SK-N-SH (cell line): ENCODE results near the gene AHCYL2.

ENCODE experiments used
- CHD2 ChIP-seq: fragments of 150-350 bp; IDR thresholded peaks from 2 replicates; pipeline ENCODE4 v1.6.1; 2018; ENCODE audit warnings: low read length; ENCODE audit not compliant: partially characterized antibody
- EZH2phosphoT487 ChIP-seq: fragments of 200-600 bp; sonication (generic); IDR thresholded peaks from 2 replicates; pipeline ENCODE4 v1.6.1; 2017; ENCODE audit warnings: low read depth, mixed run types, mild to moderate bottlenecking, antibody characterized with exemption, moderate library complexity, borderline replicate concordance
- FOXM1 ChIP-seq: IDR thresholded peaks from 2 replicates; pipeline ENCODE4 v1.4.0; 2012; ENCODE audit warnings: low read depth, mild to moderate bottlenecking
- GABPA ChIP-seq: IDR thresholded peaks from 2 replicates; pipeline ENCODE4 v1.4.0; 2012; ENCODE audit warnings: low read depth, mild to moderate bottlenecking
- MXI1 ChIP-seq: IDR thresholded peaks from 2 replicates; pipeline ENCODE4 v1.6.1; 2012; ENCODE audit warnings: mild to moderate bottlenecking, low read depth, low read length, improper control_type of control experiment
- TAF1 ChIP-seq: IDR thresholded peaks from 2 replicates; pipeline ENCODE4 v1.6.1; 2012; ENCODE audit warnings: low read depth, mild to moderate bottlenecking, low read length, moderate library complexity, borderline replicate concordance
- YY1 ChIP-seq: IDR thresholded peaks from 2 replicates; pipeline ENCODE4 v1.4.0; 2012; ENCODE audit warnings: low read depth, mild to moderate bottlenecking
- TF ChIP-seq, protein P1 (sequence below): fragments of 200-600 bp; sonication (generic); IDR thresholded peaks from 2 replicates; pipeline ENCODE4 v1.6.1; 2017; ENCODE audit warnings: antibody characterized with exemption, mild to moderate bottlenecking, moderate library complexity
- TF ChIP-seq, protein P2 (sequence below): IDR thresholded peaks from 2 replicates; pipeline ENCODE4 v1.4.0; 2012; ENCODE audit warnings: low read depth, borderline replicate concordance

DNA sequence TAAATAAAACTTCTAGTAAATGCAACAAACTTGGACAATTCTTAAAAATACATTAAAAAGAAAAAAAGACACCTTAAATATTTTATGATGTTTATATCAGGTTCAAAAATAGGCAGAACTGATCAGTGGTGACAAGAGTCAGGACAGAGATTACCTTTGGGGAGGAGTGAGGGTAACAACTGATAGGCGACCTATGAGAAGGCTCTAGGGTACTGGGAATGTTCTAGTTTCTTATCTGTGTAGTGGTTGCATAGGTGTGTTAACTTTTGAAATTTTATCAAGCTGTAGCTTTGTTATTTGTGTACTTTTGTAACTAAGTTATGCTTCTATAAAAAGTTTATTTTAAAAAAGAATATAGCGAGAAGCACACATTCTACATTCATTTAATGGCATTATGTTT, 134.3 kb downstream of the AHCYL2 start:
- TF ChIP-seq EZH2phosphoT487 (no peak), TAF1 (no peak), YY1 (no peak), FOXM1 (no peak), GABPA (no peak), CHD2 (no peak), MXI1 (no peak)
- TF ChIP-seq, protein P1, sequence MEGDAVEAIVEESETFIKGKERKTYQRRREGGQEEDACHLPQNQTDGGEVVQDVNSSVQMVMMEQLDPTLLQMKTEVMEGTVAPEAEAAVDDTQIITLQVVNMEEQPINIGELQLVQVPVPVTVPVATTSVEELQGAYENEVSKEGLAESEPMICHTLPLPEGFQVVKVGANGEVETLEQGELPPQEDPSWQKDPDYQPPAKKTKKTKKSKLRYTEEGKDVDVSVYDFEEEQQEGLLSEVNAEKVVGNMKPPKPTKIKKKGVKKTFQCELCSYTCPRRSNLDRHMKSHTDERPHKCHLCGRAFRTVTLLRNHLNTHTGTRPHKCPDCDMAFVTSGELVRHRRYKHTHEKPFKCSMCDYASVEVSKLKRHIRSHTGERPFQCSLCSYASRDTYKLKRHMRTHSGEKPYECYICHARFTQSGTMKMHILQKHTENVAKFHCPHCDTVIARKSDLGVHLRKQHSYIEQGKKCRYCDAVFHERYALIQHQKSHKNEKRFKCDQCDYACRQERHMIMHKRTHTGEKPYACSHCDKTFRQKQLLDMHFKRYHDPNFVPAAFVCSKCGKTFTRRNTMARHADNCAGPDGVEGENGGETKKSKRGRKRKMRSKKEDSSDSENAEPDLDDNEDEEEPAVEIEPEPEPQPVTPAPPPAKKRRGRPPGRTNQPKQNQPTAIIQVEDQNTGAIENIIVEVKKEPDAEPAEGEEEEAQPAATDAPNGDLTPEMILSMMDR, result no peak
- TF ChIP-seq, protein P2, sequence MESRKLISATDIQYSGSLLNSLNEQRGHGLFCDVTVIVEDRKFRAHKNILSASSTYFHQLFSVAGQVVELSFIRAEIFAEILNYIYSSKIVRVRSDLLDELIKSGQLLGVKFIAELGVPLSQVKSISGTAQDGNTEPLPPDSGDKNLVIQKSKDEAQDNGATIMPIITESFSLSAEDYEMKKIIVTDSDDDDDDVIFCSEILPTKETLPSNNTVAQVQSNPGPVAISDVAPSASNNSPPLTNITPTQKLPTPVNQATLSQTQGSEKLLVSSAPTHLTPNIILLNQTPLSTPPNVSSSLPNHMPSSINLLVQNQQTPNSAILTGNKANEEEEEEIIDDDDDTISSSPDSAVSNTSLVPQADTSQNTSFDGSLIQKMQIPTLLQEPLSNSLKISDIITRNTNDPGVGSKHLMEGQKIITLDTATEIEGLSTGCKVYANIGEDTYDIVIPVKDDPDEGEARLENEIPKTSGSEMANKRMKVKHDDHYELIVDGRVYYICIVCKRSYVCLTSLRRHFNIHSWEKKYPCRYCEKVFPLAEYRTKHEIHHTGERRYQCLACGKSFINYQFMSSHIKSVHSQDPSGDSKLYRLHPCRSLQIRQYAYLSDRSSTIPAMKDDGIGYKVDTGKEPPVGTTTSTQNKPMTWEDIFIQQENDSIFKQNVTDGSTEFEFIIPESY, result no peak
